Neural progenitor cell (in vitro differentiated cells): ENCODE data around the gene MAML3.

ENCODE experiments used
- CTCF ChIP-seq: fragments of 200-600 bp; sonication (generic); IDR thresholded peaks from 2 replicates; pipeline ENCODE4 v1.5.1; 2017; ENCODE audit warnings: antibody characterized with exemption, mild to moderate bottlenecking
- EZH2 ChIP-seq: fragments of 200-600 bp; sonication (generic); IDR thresholded peaks from 2 replicates; pipeline ENCODE4 v1.6.1; 2017; ENCODE audit warnings: antibody characterized with exemption, mild to moderate bottlenecking, moderate library complexity
- EZH2phosphoT487 ChIP-seq: fragments of 200-600 bp; sonication (generic); IDR thresholded peaks from 2 replicates; pipeline ENCODE4 v1.6.1; 2017; ENCODE audit warnings: antibody characterized with exemption

- TF ChIP-seq CTCF (no peak), EZH2 (no peak), EZH2phosphoT487 (no peak)
Observed at GRCh38 chr4:139690419-139690818, 463.6 kb downstream of the MAML3 start.
